K562 (cell line): ENCODE measurements around the gene SPTBN4. TPM values are rescaled to one million over a fixed set of nuclear protein-coding genes. Genes with fewer than 3 reads are reported as not detected.

ENCODE experiments used
- ADNP ChIP-seq: fragments of 200-800 bp; sonication (Bioruptor generic); IDR thresholded peaks from 2 replicates; pipeline ENCODE4 v1.6.1; 2016; ENCODE audit warnings: missing genetic modification characterization, missing compliant biosample characterization
- BRCA1 ChIP-seq, 2 experiments: fragments of 450-650 bp in 1 of 2; sonication (generic) in 1 of 2; formaldehyde crosslinking in 1 of 2; IDR thresholded peaks; 2 replicates each; pipeline versions ENCODE4 v1.5.0 to v1.6.1; 2017 to 2020; ENCODE audit warnings: mild to moderate bottlenecking in 1 of 2, missing genetic modification reagents in 1 of 2
- CBFA2T3 ChIP-seq: fragments of 450-650 bp; IDR thresholded peaks from 2 replicates; pipeline ENCODE4 v1.6.1; 2017
- EWSR1 ChIP-seq: fragments of 450-650 bp; IDR thresholded peaks from 2 replicates; pipeline ENCODE4 v1.6.1; 2018; ENCODE audit warnings: borderline replicate concordance, mild to moderate bottlenecking, low read depth, moderate library complexity; ENCODE audit not compliant: partially characterized antibody
- HNRNPUL1 ChIP-seq: fragments of 200-400 bp; formaldehyde crosslinking; IDR thresholded peaks from 2 replicates; pipeline ENCODE4 v1.6.1; 2017; ENCODE audit warnings: low read length
- HOMEZ ChIP-seq: fragments of 250-450 bp; sonication (Bioruptor Pico); IDR thresholded peaks from 2 replicates; pipeline ENCODE4 v1.4.0; 2020; ENCODE audit warnings: mild to moderate bottlenecking, moderate library complexity
- KAT8 ChIP-seq: fragments of 450-650 bp; IDR thresholded peaks from 2 replicates; pipeline ENCODE4 v1.6.1; 2016; ENCODE audit warnings: low read depth, mild to moderate bottlenecking
- KDM5B ChIP-seq: fragments of 200-600 bp; sonication (generic); IDR thresholded peaks from 2 replicates; pipeline ENCODE4 v1.6.1; 2012; ENCODE audit warnings: low read depth, mild to moderate bottlenecking, moderate library complexity, low read length, control low read depth, inconsistent platforms; ENCODE audit not compliant: insufficient replicate concordance
- LARP7 ChIP-seq: fragments of 450-650 bp; IDR thresholded peaks from 2 replicates; pipeline ENCODE4 v1.6.1; 2016
- MYC ChIP-seq, 2 experiments: fragments of 250-450 bp in 1 of 2; sonication (Bioruptor Pico) in 1 of 2; IDR thresholded peaks; 2 replicates each; pipeline versions ENCODE4 v1.5.1 to v1.6.1; 2012 to 2021; ENCODE audit warnings: low read depth in 2 of 2, borderline replicate concordance in 1 of 2, improper control_type of control experiment in 1 of 2, low read length in 1 of 2, mild to moderate bottlenecking in 1 of 2, moderate library complexity in 1 of 2
- NCOA6 ChIP-seq: fragments of 450-650 bp; IDR thresholded peaks from 2 replicates; pipeline ENCODE4 v1.6.1; 2017; ENCODE audit warnings: mild to moderate bottlenecking
- RHOXF2B ChIP-seq: fragments of 250-450 bp; sonication (Bioruptor Pico); conservative IDR thresholded peaks from 2 replicates; pipeline ENCODE4 v1.5.1; 2021
- SMAD1 ChIP-seq: fragments of 150-350 bp; IDR thresholded peaks from 2 replicates; pipeline ENCODE4 v1.6.1; 2014; ENCODE audit warnings: low read length, low read depth; ENCODE audit not compliant: partially characterized antibody
- TCFL5 ChIP-seq: fragments of 250-450 bp; sonication (Bioruptor Pico); conservative IDR thresholded peaks from 2 replicates; pipeline ENCODE4 v1.6.1; 2021; ENCODE audit warnings: mild to moderate bottlenecking, moderate library complexity, matching md5 sums
- TFAM ChIP-seq: fragments of 250-450 bp; sonication (Bioruptor Pico); conservative IDR thresholded peaks from 2 replicates; pipeline ENCODE4 v1.5.0; 2021; ENCODE audit warnings: mild to moderate bottlenecking, moderate library complexity
- ZBTB33 ChIP-seq: sonication (generic); formaldehyde crosslinking; IDR thresholded peaks from 2 replicates; pipeline ENCODE4 v1.8.1; 2023; ENCODE audit warnings: mild to moderate bottlenecking, missing genetic modification reagents
- ZBTB43 ChIP-seq: sonication (generic); formaldehyde crosslinking; IDR thresholded peaks from 2 replicates; pipeline ENCODE4 v1.8.0; 2023; ENCODE audit warnings: mild to moderate bottlenecking, missing genetic modification reagents
- ZFP30 ChIP-seq: fragments of 250-450 bp; sonication (Bioruptor Pico); IDR thresholded peaks from 2 replicates; pipeline ENCODE4 v1.8.0; 2022; ENCODE audit warnings: moderate library complexity, mild to moderate bottlenecking, inconsistent platforms, borderline replicate concordance
- ZNF197 ChIP-seq: fragments of 200-800 bp; sonication (Bioruptor generic); IDR thresholded peaks from 2 replicates; pipeline ENCODE4 v1.6.1; 2016; ENCODE audit warnings: low read depth, missing genetic modification characterization, missing compliant biosample characterization
- ZNF3 ChIP-seq: fragments of 250-450 bp; sonication (Bioruptor Pico); IDR thresholded peaks from 2 replicates; pipeline ENCODE4 v1.5.0; 2021; ENCODE audit warnings: mild to moderate bottlenecking, moderate library complexity
- ZNF316 ChIP-seq: fragments of 450-650 bp; IDR thresholded peaks from 2 replicates; pipeline ENCODE4 v1.6.1; 2016
- ZNF354B ChIP-seq: fragments of 250-450 bp; sonication (Bioruptor Pico); IDR thresholded peaks from 2 replicates; pipeline ENCODE4 v1.4.0; 2020
- ZNF699 ChIP-seq: fragments of 250-450 bp; sonication (Bioruptor Pico); IDR thresholded peaks from 2 replicates; pipeline ENCODE4 v1.8.0; 2021; ENCODE audit warnings: mild to moderate bottlenecking, moderate library complexity; ENCODE audit not compliant: insufficient replicate concordance
- polyA plus RNA-seq, 8 experiments: library from polyadenylated mRNA; depleted of rRNA in 4 of 8; stranded (reverse) in 5 of 8; unstranded in 3 of 8; fragments of >200 nt; fragmentation: Nextera tagmentation in 2 of 8; fragmentation: Illumina TruSeq in 1 of 8; extraction: Ambion mirVana in 2 of 8; extraction: Trizol in 1 of 8; gene quantifications; 2 replicates each; pipeline versions ENCODE4 v1.2.1 to v1.2.3, GENCODE V29; 2011 to 2014; ENCODE audit warnings: inconsistent platforms in 1 of 8, missing spikeins in 1 of 8
- total RNA-seq, 7 experiments: library from RNA; depleted of rRNA in 6 of 7; stranded (reverse); fragments of >200 nt in 6 of 7; fragmentation: Illumina TruSeq in 2 of 7; extraction: Trizol in 2 of 7; gene quantifications; 2 replicates each; pipeline versions ENCODE4 v1.2.1 to v1.2.3, GENCODE V29; 2011 to 2021; ENCODE audit warnings: low replicate concordance in 1 of 7

Gene SPTBN4
- total and polyA plus RNA-seq, 9 of the 15 experiments (the other 6 are each of a cell fraction or from before 2014, with no cell fraction given) = 0.01 to 1.5 (median 0.86) TPM

GRCh38 chr19:40604171-40604646 lies 137.4 kb downstream of the SPTBN4 start (continued):
- TF ChIP-seq ZNF354B (CRISPR knock-in tag) (no peak), RHOXF2B (CRISPR knock-in tag) (0 out of 2 replicates have a peak, but pooled peaks have one; percentile 30), ZNF699 (no peak), BRCA1 (IDR thresholded peaks at IDR 0.05) (no peak), BRCA1 (CRISPR knock-in tag; IDR thresholded peaks at IDR 0.05) (no peak), LARP7 (no peak), NCOA6 (peak; percentile 78), HNRNPUL1 (no peak), ZBTB33 (CRISPR knock-in tag) (no peak), TCFL5 (CRISPR knock-in tag) (no peak), ZNF197 (CRISPR knock-in tag) (no peak), ZNF316 (no peak), ADNP (tag) (no peak), CBFA2T3 (no peak), ZNF3 (CRISPR knock-in tag) (no peak), EWSR1 (no peak), HOMEZ (CRISPR knock-in tag) (no peak), KDM5B (no peak), KAT8 (no peak), MYC (IDR thresholded peaks at IDR 0.05; ENCODE audit: low read depth, low read length) (no peak), MYC (CRISPR knock-in tag; IDR thresholded peaks at IDR 0.05; ENCODE audit: borderline replicate concordance, low read depth) (no peak), TFAM (CRISPR knock-in tag) (no peak), SMAD1 (no peak), ZFP30 (CRISPR knock-in tag) (no peak), ZBTB43 (CRISPR knock-in tag) (no peak)
